H9 (cell line): ENCODE data around the gene SRL. TPM values are rescaled to one million over a fixed set of nuclear protein-coding genes. Genes with fewer than 3 reads are reported as not detected.
"Not testable (repeated sequence)": the region's sequence is repeated elsewhere in the genome, so short reads cannot be mapped to it uniquely, and the experiment has no call there.

ENCODE experiments used
- DNase-seq: peaks from one replicate; pipeline ENCODE4 v3.0.0-alpha.2; 2017
- H2AFZ ChIP-seq: one replicate; pipeline ENCODE4 v1.6.1; 2013; ENCODE audit warnings: mild to moderate bottlenecking, low read length, control low read depth, moderate library complexity
- H2AK5ac ChIP-seq: 2 replicates; pipeline ENCODE4 v1.6.1; 2013; ENCODE audit warnings: low read length, control low read depth, mixed read lengths; ENCODE audit not compliant: insufficient read length
- H2BK120ac ChIP-seq: one replicate; pipeline ENCODE4 v1.6.1; 2013; ENCODE audit warnings: low read depth, mild to moderate bottlenecking, low read length, control low read depth, inconsistent platforms; ENCODE audit not compliant: poor library complexity, severe bottlenecking
- H2BK12ac ChIP-seq: 2 replicates; pipeline ENCODE4 v1.6.1; 2013; ENCODE audit warnings: low read length, control low read depth, mixed read lengths, low read depth; ENCODE audit not compliant: insufficient read length
- H2BK15ac ChIP-seq: 2 replicates; pipeline ENCODE4 v1.6.1; 2013; ENCODE audit warnings: low read depth, low read length, control low read depth
- H2BK20ac ChIP-seq: one replicate; pipeline ENCODE4 v1.6.1; 2013; ENCODE audit warnings: low read depth, mild to moderate bottlenecking, low read length, control low read depth, inconsistent platforms; ENCODE audit not compliant: poor library complexity, severe bottlenecking
- H2BK5ac ChIP-seq: 2 replicates; pipeline ENCODE4 v1.6.1; 2013; ENCODE audit warnings: low read length, control low read depth, mixed read lengths; ENCODE audit not compliant: insufficient read length
- H3K14ac ChIP-seq: 2 replicates; pipeline ENCODE4 v1.6.1; 2013; ENCODE audit warnings: low read length, control low read depth; ENCODE audit not compliant: insufficient read depth
- H3K18ac ChIP-seq: 2 replicates; pipeline ENCODE4 v1.6.1; 2013; ENCODE audit warnings: low read depth, mild to moderate bottlenecking, mixed read lengths, low read length, control low read depth; ENCODE audit not compliant: insufficient read length
- H3K23ac ChIP-seq: 2 replicates; pipeline ENCODE4 v1.6.1; 2013; ENCODE audit warnings: low read length, control low read depth, mixed read lengths, low read depth; ENCODE audit not compliant: insufficient read length
- H3K23me2 ChIP-seq: 2 replicates; pipeline ENCODE4 v1.6.1; 2013; ENCODE audit warnings: low read depth, mild to moderate bottlenecking, mixed read lengths, low read length, control low read depth; ENCODE audit not compliant: insufficient read length, poor library complexity, severe bottlenecking
- H3K27ac ChIP-seq: 2 replicates; pipeline ENCODE4 v1.5.1; 2013; ENCODE audit warnings: low read length, control low read depth, mixed read lengths, low read depth; ENCODE audit not compliant: insufficient read length
- H3K27me3 ChIP-seq: 2 replicates; pipeline ENCODE4 v1.6.1; 2013; ENCODE audit warnings: low read length, control low read depth, inconsistent platforms; ENCODE audit not compliant: insufficient read depth
- H3K4ac ChIP-seq: 2 replicates; pipeline ENCODE4 v1.6.1; 2013; ENCODE audit warnings: low read depth, mild to moderate bottlenecking, control low read depth, inconsistent platforms, low read length, moderate library complexity
- H3K4me1 ChIP-seq: 2 replicates; pipeline ENCODE4 v1.6.1; 2013; ENCODE audit warnings: low read length, control low read depth, inconsistent platforms; ENCODE audit not compliant: insufficient read depth
- H3K4me2 ChIP-seq: 2 replicates; pipeline ENCODE4 v1.6.1; 2013; ENCODE audit warnings: low read length, control low read depth, mixed read lengths; ENCODE audit not compliant: insufficient read length, insufficient read depth
- H3K56ac ChIP-seq: 2 replicates; pipeline ENCODE4 v1.6.1; 2013; ENCODE audit warnings: low read depth, mild to moderate bottlenecking, mixed read lengths, low read length, control low read depth; ENCODE audit not compliant: insufficient read length
- H3K79me1 ChIP-seq: 2 replicates; pipeline ENCODE4 v1.6.1; 2013; ENCODE audit warnings: low read depth, mild to moderate bottlenecking, moderate library complexity, low read length, control low read depth, inconsistent platforms; ENCODE audit not compliant: insufficient read depth, poor library complexity, severe bottlenecking
- H3K79me2 ChIP-seq: 2 replicates; pipeline ENCODE4 v1.6.1; 2013; ENCODE audit warnings: low read length, control low read depth, inconsistent platforms; ENCODE audit not compliant: insufficient read depth
- H3K9ac ChIP-seq: 2 replicates; pipeline ENCODE4 v1.6.1; 2013; ENCODE audit warnings: low read length, control low read depth, mixed read lengths; ENCODE audit not compliant: insufficient read length; ENCODE audit errors: extremely low read depth
- H3K9me3 ChIP-seq: one replicate; pipeline ENCODE4 v1.6.1; 2013; ENCODE audit warnings: low read depth, low read length, inconsistent platforms; ENCODE audit not compliant: control insufficient read depth
- H3T11ph ChIP-seq: one replicate; pipeline ENCODE4 v1.6.1; 2013; ENCODE audit warnings: mild to moderate bottlenecking, low read length, control low read depth, inconsistent platforms
- H4K20me1 ChIP-seq: one replicate; pipeline ENCODE4 v1.6.1; 2013; ENCODE audit not compliant: control insufficient read depth, insufficient read length, insufficient read depth
- H4K5ac ChIP-seq: 2 replicates; pipeline ENCODE4 v1.6.1; 2013; ENCODE audit warnings: low read depth, mild to moderate bottlenecking, mixed read lengths, low read length, control low read depth; ENCODE audit not compliant: insufficient read length
- H4K8ac ChIP-seq: replicated peaks from 2 replicates; pipeline ENCODE4 v1.6.1; 2013; ENCODE audit warnings: low read length, control low read depth, mixed read lengths, low read depth; ENCODE audit not compliant: insufficient read length
- H4K91ac ChIP-seq: 2 replicates; pipeline ENCODE4 v1.6.1; 2013; ENCODE audit warnings: low read depth, mild to moderate bottlenecking, moderate library complexity, mixed read lengths, low read length, control low read depth; ENCODE audit not compliant: insufficient read length
- H3K27ac Mint-ChIP-seq, 3 experiments: 2 replicates in 2 of 3; 3 replicates in 1 of 3; pipeline ENCODE4 v1.8.0; 2020 to 2021; ENCODE audit warnings: mixed read lengths in 3 of 3, mild to moderate bottlenecking in 1 of 3, moderate library complexity in 1 of 3
- H3K27me3 Mint-ChIP-seq: 2 replicates; pipeline ENCODE4 v1.8.0; 2021; ENCODE audit warnings: low read depth, mild to moderate bottlenecking, moderate library complexity, mixed read lengths
- H3K36me3 Mint-ChIP-seq, 3 experiments: 2 replicates in 2 of 3; 3 replicates in 1 of 3; pipeline ENCODE4 v1.8.0; 2020 to 2021; ENCODE audit warnings: low read depth in 3 of 3, mixed read lengths in 3 of 3; ENCODE audit not compliant: insufficient read depth in 1 of 3
- H3K4me1 Mint-ChIP-seq, 2 experiments: 2 replicates each; pipeline ENCODE4 v1.8.0; 2020; ENCODE audit warnings: mixed read lengths in 2 of 2
- H3K4me3 Mint-ChIP-seq, 2 experiments: 2 replicates in 1 of 2; 3 replicates in 1 of 2; pipeline ENCODE4 v1.8.0; 2020 to 2021; ENCODE audit warnings: mild to moderate bottlenecking in 2 of 2, mixed read lengths in 2 of 2, moderate library complexity in 1 of 2
- H3K9me3 Mint-ChIP-seq, 2 experiments: 2 replicates in 1 of 2; 3 replicates in 1 of 2; pipeline ENCODE4 v1.8.0; 2020; ENCODE audit warnings: mild to moderate bottlenecking in 2 of 2, mixed read lengths in 2 of 2, moderate library complexity in 1 of 2
- WGBS: extraction: QIAGEN DNeasy Blood & Tissue Kit; methylation state at CpG from one replicate; pipeline ENCODE4 v1.1.7; 2013; ENCODE audit warnings: missing lambda C conversion rate, low lambda C conversion rate, mixed read lengths; ENCODE audit not compliant: insufficient read length; ENCODE audit errors: extremely low coverage; 5-methylcytosine and 5-hydroxymethylcytosine counted together
- total RNA-seq: library from RNA; stranded (reverse); gene quantifications from 2 replicates; pipeline ENCODE4 v1.2.1, GENCODE V29; 2021
- TF ChIP-seq, protein P1 (sequence below): fragments of 200-600 bp; sonication (generic); conservative IDR thresholded peaks from 3 replicates; pipeline ENCODE4 v1.8.0; 2021; ENCODE audit warnings: antibody characterized with exemption, mild to moderate bottlenecking

The SRL gene
- total RNA-seq, 1 experiment from 2014 or later: not detected

DNA sequence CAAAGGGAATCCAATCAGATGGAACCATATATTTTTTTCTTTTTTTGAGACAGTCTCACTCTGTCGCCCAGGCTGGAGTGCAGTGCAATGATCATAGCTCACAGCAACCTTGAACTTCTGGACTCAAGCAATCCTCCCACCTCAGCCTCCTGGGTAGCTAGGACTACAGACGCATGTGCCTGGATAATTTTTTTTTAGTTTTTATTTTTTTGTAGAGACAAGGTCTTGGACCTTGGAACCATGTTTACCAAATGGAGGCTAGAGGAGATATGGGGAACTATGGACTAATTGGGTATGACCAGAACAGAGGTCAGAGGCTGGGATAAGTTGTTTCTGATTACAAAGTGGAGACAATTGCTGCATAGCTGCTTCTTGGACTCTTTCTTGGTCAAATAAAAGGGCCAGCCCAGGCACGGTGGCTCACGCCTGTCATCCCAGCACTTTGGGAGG, 84.5 kb downstream of the SRL start:
- Histone ChIP-seq H4K20me1 (no peaks in the 10 kb centered on the region), H2AFZ (no peak overlapping the region), H4K91ac (no peak overlapping the region), H2BK5ac (no peak overlapping the region), H3K79me1 (no peaks in the 10 kb centered on the region), H3K9me3 (no peaks in the 10 kb centered on the region), H2BK20ac (no peak overlapping the region), H3K18ac (no peak overlapping the region), H4K5ac (no peak overlapping the region), H3K56ac (no peak overlapping the region), H3K4me1 (no peaks in the 10 kb centered on the region), H2AK5ac (no peak overlapping the region), H3K14ac (no peak overlapping the region), H3T11ph (no peak overlapping the region), H2BK12ac (no peak overlapping the region), H2BK120ac (no peak overlapping the region), H3K23me2 (no peaks in the 10 kb centered on the region), H3K27me3 (no peaks in the 10 kb centered on the region), H2BK15ac (no peak overlapping the region), H3K4me2 (no peak overlapping the region), H4K8ac (no peak overlapping the region), H3K23ac (no peak overlapping the region), H3K27ac (no peak overlapping the region), H3K79me2 (no peaks in the 10 kb centered on the region), H3K9ac (no peak overlapping the region), H3K4ac (no peak overlapping the region)
- H3K4me1 Mint-ChIP-seq: no peaks in the 10 kb centered on the region
- no peaks in the 10 kb centered on the region; a peak in 1 of 5 replicates for H3K9me3 Mint-ChIP-seq
- TF ChIP-seq, protein P1, sequence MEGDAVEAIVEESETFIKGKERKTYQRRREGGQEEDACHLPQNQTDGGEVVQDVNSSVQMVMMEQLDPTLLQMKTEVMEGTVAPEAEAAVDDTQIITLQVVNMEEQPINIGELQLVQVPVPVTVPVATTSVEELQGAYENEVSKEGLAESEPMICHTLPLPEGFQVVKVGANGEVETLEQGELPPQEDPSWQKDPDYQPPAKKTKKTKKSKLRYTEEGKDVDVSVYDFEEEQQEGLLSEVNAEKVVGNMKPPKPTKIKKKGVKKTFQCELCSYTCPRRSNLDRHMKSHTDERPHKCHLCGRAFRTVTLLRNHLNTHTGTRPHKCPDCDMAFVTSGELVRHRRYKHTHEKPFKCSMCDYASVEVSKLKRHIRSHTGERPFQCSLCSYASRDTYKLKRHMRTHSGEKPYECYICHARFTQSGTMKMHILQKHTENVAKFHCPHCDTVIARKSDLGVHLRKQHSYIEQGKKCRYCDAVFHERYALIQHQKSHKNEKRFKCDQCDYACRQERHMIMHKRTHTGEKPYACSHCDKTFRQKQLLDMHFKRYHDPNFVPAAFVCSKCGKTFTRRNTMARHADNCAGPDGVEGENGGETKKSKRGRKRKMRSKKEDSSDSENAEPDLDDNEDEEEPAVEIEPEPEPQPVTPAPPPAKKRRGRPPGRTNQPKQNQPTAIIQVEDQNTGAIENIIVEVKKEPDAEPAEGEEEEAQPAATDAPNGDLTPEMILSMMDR: no peak
- H3K4me3 Mint-ChIP-seq: no peak overlapping the region
- no peaks in the 10 kb centered on the region for H3K36me3 Mint-ChIP-seq
- H3K27ac Mint-ChIP-seq: no peak overlapping the region
- no peak for DNase-seq
- WGBS: no CpG with 5 or more reads among the region's 4 CpGs
- H3K27me3 Mint-ChIP-seq: peaks cover 14% of the 10 kb centered on the region

GRCh38 chr16:4156503-4156902, 85.4 kb downstream of the SRL start:
- not testable (repeated sequence) for H2BK20ac ChIP-seq, H3K4ac ChIP-seq, H3T11ph ChIP-seq, H3K27ac Mint-ChIP-seq, H2BK12ac ChIP-seq, H3K79me1 ChIP-seq, H2BK15ac ChIP-seq, H3K14ac ChIP-seq, H3K9me3 ChIP-seq, H2AFZ ChIP-seq, H3K4me1 Mint-ChIP-seq, H3K18ac ChIP-seq, H3K56ac ChIP-seq, H3K79me2 ChIP-seq, H3K27me3 ChIP-seq, H3K9me3 Mint-ChIP-seq, H3K23ac ChIP-seq, H4K91ac ChIP-seq, H4K5ac ChIP-seq, H3K4me2 ChIP-seq, H2BK120ac ChIP-seq, H3K23me2 ChIP-seq, H3K4me3 Mint-ChIP-seq, H2BK5ac ChIP-seq, H4K8ac ChIP-seq, H3K27ac ChIP-seq, H3K9ac ChIP-seq, H3K36me3 Mint-ChIP-seq, H4K20me1 ChIP-seq, DNase-seq, H3K4me1 ChIP-seq, H2AK5ac ChIP-seq
- no CpG with 5 or more reads among the region's 3 CpGs for WGBS
- peaks cover 14% of the 10 kb centered on the region for H3K27me3 Mint-ChIP-seq
